ENCODE measurements around the gene GCNT2.
"Not testable (repeated sequence)": the region's sequence is repeated elsewhere in the genome, so short reads cannot be mapped to it uniquely, and the experiment has no call there.

The GCNT2 gene

DNA sequence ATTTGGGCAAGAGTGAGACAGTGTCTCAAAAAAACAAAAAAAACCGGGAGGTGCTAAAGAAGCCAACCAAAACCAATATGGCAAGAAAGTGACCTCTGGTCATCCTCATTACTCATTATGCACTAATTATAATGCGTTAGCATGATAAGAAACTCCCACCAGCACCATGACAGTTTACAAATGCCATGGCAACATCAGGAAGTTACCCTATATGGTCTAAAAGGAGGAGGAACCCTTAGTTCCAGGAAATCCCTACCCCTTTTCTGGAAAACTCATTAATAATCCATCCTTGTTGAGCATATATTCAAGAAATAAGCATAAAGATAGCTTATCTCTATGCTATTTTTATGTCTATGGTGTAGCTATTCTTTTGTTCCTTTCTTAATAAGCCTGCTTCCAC lies 141.6 kb downstream of the GCNT2 start:
- no peak for DNase-seq (ENCODE audit: low read depth)

DNA sequence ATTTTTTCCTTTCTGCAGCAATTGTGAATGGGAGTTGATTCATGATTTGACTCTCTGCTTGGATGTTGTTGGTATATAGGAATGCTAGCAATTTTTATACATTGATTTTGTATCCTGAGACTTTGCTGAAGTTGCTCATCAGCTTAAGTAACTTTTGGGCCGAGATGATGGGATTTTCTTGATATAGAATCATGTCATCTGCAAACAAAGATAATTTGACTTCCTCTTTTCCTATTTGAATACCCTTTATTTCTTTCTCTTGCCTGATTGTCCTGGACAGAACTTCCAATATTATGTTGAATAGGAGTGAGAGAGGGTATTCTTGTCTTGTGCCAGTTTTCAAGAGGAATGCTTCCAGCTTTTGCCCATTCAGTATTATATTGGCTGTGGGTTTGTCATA lies 144.4 kb downstream of the GCNT2 start:
- not testable (repeated sequence) for DNase-seq (ENCODE audit: low read depth)

DNA sequence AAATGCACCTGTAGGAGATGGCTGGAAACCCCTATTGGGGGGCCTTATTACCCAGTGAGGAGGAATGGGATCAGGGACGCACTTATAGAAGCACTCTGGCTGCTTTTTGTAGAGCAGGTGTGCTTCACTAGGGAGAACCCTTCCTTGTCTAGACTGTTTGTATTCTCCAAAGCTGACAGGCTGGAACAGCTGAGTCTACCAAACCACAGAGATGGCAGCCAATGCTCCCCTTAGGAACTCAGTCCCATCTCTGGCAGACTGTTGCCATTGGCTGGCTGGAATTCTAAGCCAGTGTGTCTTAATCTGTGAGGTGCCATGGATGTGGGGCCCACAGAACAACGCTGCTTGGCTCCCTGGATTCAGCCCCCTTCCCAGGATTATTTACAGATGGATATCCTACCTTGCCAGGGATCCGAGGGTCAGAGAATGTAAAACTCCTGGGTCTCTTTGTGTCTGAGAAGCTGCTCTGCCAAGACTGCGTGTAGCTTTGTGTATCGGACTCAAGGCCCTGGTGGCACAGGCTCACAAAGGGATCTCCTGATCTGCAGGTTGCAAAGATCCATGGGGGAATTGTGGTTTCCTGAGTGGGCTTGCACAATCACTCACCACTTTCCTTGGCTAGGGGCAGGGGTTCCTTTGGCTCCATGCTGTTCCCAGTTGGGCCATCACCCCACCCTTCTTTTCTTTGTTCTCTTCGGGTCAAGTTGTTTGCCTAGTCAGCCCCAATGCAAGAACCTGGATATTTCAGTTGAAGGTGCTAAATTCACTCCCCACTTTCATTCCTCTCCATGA lies 147.2 kb downstream of the GCNT2 start:
- no peak for DNase-seq (ENCODE audit: low read depth)

DNA sequence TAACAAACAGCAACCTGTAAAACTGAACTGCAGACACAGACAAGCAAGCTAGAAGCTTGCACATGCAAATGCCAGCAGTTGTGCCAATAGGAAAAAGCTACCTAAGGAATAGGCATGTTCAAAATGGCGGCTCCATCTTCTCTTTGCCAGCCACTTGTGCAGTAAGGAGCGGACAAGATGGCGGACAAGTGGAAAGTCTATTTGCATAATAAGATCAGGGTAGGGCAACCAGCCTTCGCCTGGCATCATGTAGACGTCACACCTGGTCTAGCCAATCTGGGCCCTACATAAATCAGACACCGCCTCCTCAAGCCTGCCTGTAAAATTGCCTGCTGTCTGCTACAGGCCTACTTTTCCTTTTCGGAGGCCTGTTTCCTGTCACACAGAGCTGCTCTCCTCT lies 155.3 kb downstream of the GCNT2 start:
- DNase-seq (ENCODE audit: low read depth): no peak

DNA sequence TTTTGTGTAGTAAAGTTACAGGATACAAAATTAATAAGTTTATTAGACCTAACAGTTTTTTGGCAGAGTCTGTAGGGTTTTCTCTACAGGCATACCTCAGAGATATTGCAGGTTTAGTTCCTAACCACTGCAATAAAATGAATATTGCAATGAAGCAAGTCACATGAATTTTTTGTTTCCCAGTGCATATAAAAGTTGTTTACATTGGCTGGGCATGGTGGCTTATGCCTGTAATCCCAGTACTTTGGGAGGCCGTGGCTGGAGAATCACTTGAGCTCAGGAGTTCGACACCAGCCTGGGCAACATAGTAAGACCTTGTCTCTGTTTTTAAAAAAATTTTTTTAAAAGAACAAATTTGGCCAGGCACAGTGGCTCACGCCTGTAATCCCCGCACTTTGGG lies 157.3 kb downstream of the GCNT2 start:
- no peak for DNase-seq (ENCODE audit: low read depth)

Data from stimulated activated CD8-positive, alpha-beta memory T cell treated with anti-CD3 and anti-CD28 coated beads, Interleukin-15, amount 100 ng/mL, for 1 hour (primary cell).